Smooth muscle cell (in vitro differentiated cells): ENCODE results near the gene DCAF5. TPM values are rescaled to one million over a fixed set of nuclear protein-coding genes. Genes with fewer than 3 reads are reported as not detected.

Experiments used
- DNase-seq: peaks from one replicate; lab custom pipeline; 2025; ENCODE audit not compliant: unreplicated experiment; lab: John Stamatoyannopoulos, UW
- H2AFZ ChIP-seq: fragments of 200-600 bp; sonication (generic); 2 replicates; pipeline ENCODE4 v1.6.0; 2016; ENCODE audit warnings: antibody characterized with exemption, low read depth, mild to moderate bottlenecking
- H3F3A ChIP-seq: fragments of 200-600 bp; sonication (generic); 2 replicates; pipeline ENCODE4 v1.6.0; 2017; ENCODE audit warnings: antibody characterized with exemption, low read depth
- H3K27ac ChIP-seq: fragments of 200-600 bp; sonication (generic); 2 replicates; pipeline ENCODE4 v1.5.1; 2016; ENCODE audit warnings: low read depth, mild to moderate bottlenecking
- H3K27me3 ChIP-seq: fragments of 200-600 bp; sonication (generic); 2 replicates; pipeline ENCODE4 v1.6.1; 2016; ENCODE audit warnings: low read depth, mild to moderate bottlenecking
- H3K36me3 ChIP-seq: fragments of 200-600 bp; sonication (generic); 2 replicates; pipeline ENCODE4 v1.5.1; 2016; ENCODE audit warnings: low read depth
- H3K4me1 ChIP-seq: fragments of 200-600 bp; sonication (generic); 2 replicates; pipeline ENCODE4 v1.5.1; 2016; ENCODE audit warnings: low read depth
- H3K4me2 ChIP-seq: fragments of 200-600 bp; sonication (generic); 2 replicates; pipeline ENCODE4 v1.6.0; 2016; ENCODE audit warnings: mild to moderate bottlenecking
- H3K4me3 ChIP-seq: fragments of 200-600 bp; sonication (generic); 2 replicates; pipeline ENCODE4 v1.5.1; 2016; ENCODE audit warnings: mild to moderate bottlenecking
- H3K79me2 ChIP-seq: fragments of 200-600 bp; sonication (generic); 2 replicates; pipeline ENCODE4 v1.6.0; 2016; ENCODE audit warnings: low read depth, mild to moderate bottlenecking
- H3K9ac ChIP-seq: fragments of 200-600 bp; sonication (generic); 2 replicates; pipeline ENCODE4 v1.6.0; 2016; ENCODE audit warnings: low read depth
- H3K9me3 ChIP-seq: fragments of 200-600 bp; sonication (generic); replicated peaks from 2 replicates; pipeline ENCODE4 v1.5.1; 2016; ENCODE audit warnings: low read depth
- H4K20me1 ChIP-seq: fragments of 200-600 bp; sonication (generic); 2 replicates; pipeline ENCODE4 v1.6.0; 2016; ENCODE audit warnings: low read depth
- WGBS: methylation state at CpG from one replicate; pipeline ENCODE4 v1.1.7; 2016; ENCODE audit warnings: low lambda C conversion rate; 5-methylcytosine and 5-hydroxymethylcytosine counted together
- polyA plus RNA-seq: library from polyadenylated mRNA; unstranded; fragments of >200 nt; fragmentation: Nextera tagmentation; extraction: Ambion mirVana; gene quantifications from 2 replicates; pipeline ENCODE4 v1.2.1, GENCODE V29; 2016
- total RNA-seq: library from RNA; depleted of rRNA; stranded (reverse); fragments of >200 nt; gene quantifications from 2 replicates; pipeline ENCODE4 v1.2.3, GENCODE V29; 2014
- TF ChIP-seq, protein P1 (sequence below): fragments of 200-600 bp; sonication (generic); IDR thresholded peaks from 2 replicates; pipeline ENCODE4 v1.5.1; 2017; ENCODE audit warnings: borderline replicate concordance, mild to moderate bottlenecking, antibody characterized with exemption; ENCODE audit not compliant: insufficient read depth, poor library complexity, severe bottlenecking

Gene DCAF5
- total and polyA plus RNA-seq, 2 experiments from 2014 or later = 23.0 to 45.4 TPM

GRCh38 chr14:69137843-69138535 lies 14.9 kb downstream of the DCAF5 start:
- Histone ChIP-seq H3K27me3 (no peaks in the 10 kb centered on the region), H3K4me2 (peak overlapping the region; percentile 1), H3K27ac (peak overlapping the region; percentile 69), H3K9ac (no peak overlapping the region), H2AFZ (no peak overlapping the region), H3F3A (peaks cover 7% of the 10 kb centered on the region), H3K36me3 (no peaks in the 10 kb centered on the region), H3K4me3 (no peak overlapping the region), H3K9me3 (no peaks in the 10 kb centered on the region), H3K79me2 (peaks cover 79% of the 10 kb centered on the region), H3K4me1 (peaks cover 20% of the 10 kb centered on the region), H4K20me1 (peaks cover 99% of the 10 kb centered on the region)
- no peak for DNase-seq
- TF ChIP-seq, protein P1, sequence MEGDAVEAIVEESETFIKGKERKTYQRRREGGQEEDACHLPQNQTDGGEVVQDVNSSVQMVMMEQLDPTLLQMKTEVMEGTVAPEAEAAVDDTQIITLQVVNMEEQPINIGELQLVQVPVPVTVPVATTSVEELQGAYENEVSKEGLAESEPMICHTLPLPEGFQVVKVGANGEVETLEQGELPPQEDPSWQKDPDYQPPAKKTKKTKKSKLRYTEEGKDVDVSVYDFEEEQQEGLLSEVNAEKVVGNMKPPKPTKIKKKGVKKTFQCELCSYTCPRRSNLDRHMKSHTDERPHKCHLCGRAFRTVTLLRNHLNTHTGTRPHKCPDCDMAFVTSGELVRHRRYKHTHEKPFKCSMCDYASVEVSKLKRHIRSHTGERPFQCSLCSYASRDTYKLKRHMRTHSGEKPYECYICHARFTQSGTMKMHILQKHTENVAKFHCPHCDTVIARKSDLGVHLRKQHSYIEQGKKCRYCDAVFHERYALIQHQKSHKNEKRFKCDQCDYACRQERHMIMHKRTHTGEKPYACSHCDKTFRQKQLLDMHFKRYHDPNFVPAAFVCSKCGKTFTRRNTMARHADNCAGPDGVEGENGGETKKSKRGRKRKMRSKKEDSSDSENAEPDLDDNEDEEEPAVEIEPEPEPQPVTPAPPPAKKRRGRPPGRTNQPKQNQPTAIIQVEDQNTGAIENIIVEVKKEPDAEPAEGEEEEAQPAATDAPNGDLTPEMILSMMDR = no peak
- 29% methylated on average over 2 of the region's 2 CpGs for WGBS

GRCh38 chr14:69137416-69137815 lies 15.5 kb downstream of the DCAF5 start:
- Histone ChIP-seq H3K79me2 (peaks cover 76% of the 10 kb centered on the region), H3K4me1 (peaks cover 20% of the 10 kb centered on the region), H3K36me3 (no peaks in the 10 kb centered on the region), H4K20me1 (peaks cover 99% of the 10 kb centered on the region), H3K27me3 (no peaks in the 10 kb centered on the region), H3K9me3 (no peaks in the 10 kb centered on the region), H3K27ac (peak overlapping the region; percentile 69), H3K4me2 (no peak overlapping the region), H3K9ac (no peak overlapping the region), H2AFZ (no peak overlapping the region), H3K4me3 (no peak overlapping the region), H3F3A (peaks cover 8% of the 10 kb centered on the region)
- TF ChIP-seq, protein P1 = no peak
- no peak for DNase-seq
- WGBS = 98% methylated on average over 1 of the region's 1 CpG

DNA sequence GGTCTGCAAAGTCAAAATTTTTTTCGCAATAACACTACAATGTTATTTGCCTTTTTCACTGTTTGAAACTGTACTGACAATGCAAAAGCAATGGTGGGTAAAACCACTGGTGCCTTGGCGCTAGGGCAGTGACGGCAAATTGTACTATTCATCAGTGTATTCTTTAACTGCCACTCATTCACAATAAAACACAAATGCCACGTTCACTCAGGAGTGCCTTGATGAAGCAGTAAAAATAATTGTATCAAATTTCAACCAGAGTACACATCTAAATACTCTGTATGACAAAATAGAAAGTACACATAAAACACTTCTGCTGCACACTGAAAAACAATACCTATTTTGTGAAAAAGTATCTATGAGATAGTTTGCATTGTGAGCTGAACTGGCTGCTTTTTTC lies 17.8 kb downstream of the DCAF5 start:
- Histone ChIP-seq H4K20me1 (peaks cover 100% of the 10 kb centered on the region), H3K79me2 (peaks cover 75% of the 10 kb centered on the region), H3K36me3 (no peaks in the 10 kb centered on the region), H3K4me2 (no peak overlapping the region), H2AFZ (no peak overlapping the region), H3K27me3 (no peaks in the 10 kb centered on the region), H3K27ac (no peak overlapping the region), H3K9me3 (no peaks in the 10 kb centered on the region), H3K9ac (no peak overlapping the region), H3F3A (peaks cover 13% of the 10 kb centered on the region), H3K4me3 (no peak overlapping the region), H3K4me1 (peaks cover 35% of the 10 kb centered on the region)
- no peak for DNase-seq
- whole genome bisulfite sequencing = 91% methylated on average over 4 of the region's 4 CpGs
- TF ChIP-seq, protein P1 = no peak
